HepG2 (cell line): Measurements from ENCODE around the gene HOXD1.

Source experiments
- ATF2 ChIP-seq: sonication (generic); formaldehyde crosslinking; IDR thresholded peaks from 2 replicates; pipeline ENCODE4 v1.4.0; 2020; ENCODE audit warnings: missing genetic modification reagents
- CTCF ChIP-seq: sonication (generic); formaldehyde crosslinking; IDR thresholded peaks from 2 replicates; pipeline ENCODE4 v1.5.0; 2020; ENCODE audit warnings: mild to moderate bottlenecking, missing genetic modification reagents, moderate library complexity
- HNRNPL ChIP-seq: fragments of 200-400 bp; formaldehyde crosslinking; IDR thresholded peaks from 2 replicates; pipeline ENCODE4 v1.6.1; 2017; ENCODE audit warnings: mild to moderate bottlenecking, low read depth, low read length
- NFE2L2 ChIP-seq: fragments of 150-350 bp; IDR thresholded peaks from 2 replicates; pipeline ENCODE4 v1.6.1; 2014; ENCODE audit warnings: low read length
- ZNF350 ChIP-seq: sonication (generic); formaldehyde crosslinking; IDR thresholded peaks from 2 replicates; pipeline ENCODE4 v1.4.0; 2020; ENCODE audit warnings: mild to moderate bottlenecking, low read depth, missing genetic modification reagents, borderline replicate concordance

- TF ChIP-seq NFE2L2 (no peak), CTCF (no peak), ZNF350 (CRISPR knock-in tag) (no peak), HNRNPL (no peak), ATF2 (CRISPR knock-in tag) (no peak)
Observed at GRCh38 chr2:176147800-176148496, 40.5 kb upstream of the HOXD1 start.
